Liver (tissue), 9 donors: ENCODE results near the gene NCS1. TPM values are rescaled to one million over a fixed set of nuclear protein-coding genes. Genes with fewer than 3 reads are reported as not detected.

Source experiments
- DNase-seq: peaks from one replicate; pipeline ENCODE4 v3.0.0-alpha.2; 2017; ENCODE audit warnings: low spot score
- H3K27ac ChIP-seq, 2 donors: one replicate each; pipeline ENCODE4 v1.7.0; 2013; ENCODE audit warnings: inconsistent platforms in 2 of 2, low read length in 2 of 2, control low read depth in 1 of 2, low read depth in 1 of 2, mild to moderate bottlenecking in 1 of 2
- H3K27me3 ChIP-seq, 4 donors: one replicate each; pipeline versions ENCODE4 v1.6.1 to v1.7.0; 2013; ENCODE audit warnings: low read length in 3 of 4, inconsistent platforms in 1 of 4, mild to moderate bottlenecking in 1 of 4, moderate library complexity in 1 of 4; ENCODE audit not compliant: control insufficient read depth in 4 of 4, insufficient read depth in 4 of 4
- H3K36me3 ChIP-seq, 4 donors: one replicate each; pipeline versions ENCODE4 v1.6.1 to v1.7.0; 2013; ENCODE audit warnings: low read length in 3 of 4, mild to moderate bottlenecking in 3 of 4, low read depth in 1 of 4, moderate library complexity in 1 of 4; ENCODE audit not compliant: control insufficient read depth in 4 of 4, insufficient read depth in 3 of 4
- H3K4me1 ChIP-seq, 4 donors: one replicate each; pipeline versions ENCODE4 v1.6.1 to v1.7.0; 2013; ENCODE audit warnings: low read length in 3 of 4, mild to moderate bottlenecking in 3 of 4, moderate library complexity in 1 of 4; ENCODE audit not compliant: control insufficient read depth in 4 of 4, insufficient read depth in 4 of 4
- H3K4me3 ChIP-seq, 3 donors: one replicate each; pipeline versions ENCODE4 v1.6.1 to v1.7.0; 2013; ENCODE audit warnings: low read length in 3 of 3, control low read depth in 1 of 3, low read depth in 1 of 3, mild to moderate bottlenecking in 1 of 3
- H3K9ac ChIP-seq, 2 donors: one replicate each; pipeline ENCODE4 v1.7.0; 2013; ENCODE audit warnings: low read length in 2 of 2, mild to moderate bottlenecking in 2 of 2, moderate library complexity in 2 of 2, control low read depth in 1 of 2, low read depth in 1 of 2
- H3K9me3 ChIP-seq, 4 donors: one replicate each; pipeline versions ENCODE4 v1.6.1 to v1.7.0; 2013; ENCODE audit warnings: low read length in 3 of 4; ENCODE audit not compliant: control insufficient read depth in 4 of 4
- ATF3 ChIP-seq: IDR thresholded peaks from 2 replicates; pipeline ENCODE4 v1.6.1; 2016; ENCODE audit warnings: antibody characterized with exemption
- CTCF ChIP-seq: fragments of 150-350 bp; IDR thresholded peaks from 2 replicates; pipeline ENCODE4 v1.5.1; 2017; ENCODE audit warnings: improper control_type of control experiment, low read depth, low read length; ENCODE audit not compliant: missing input control
- EGR1 ChIP-seq, 2 donors: IDR thresholded peaks; 2 replicates each; pipeline ENCODE4 v1.6.1; 2016 to 2018; ENCODE audit warnings: antibody characterized with exemption in 2 of 2, low read depth in 2 of 2
- FOXA1 ChIP-seq: IDR thresholded peaks from 2 replicates; pipeline ENCODE4 v1.6.1; 2016; ENCODE audit warnings: antibody characterized with exemption
- FOXA2 ChIP-seq: IDR thresholded peaks from 2 replicates; pipeline ENCODE4 v1.6.1; 2016; ENCODE audit warnings: antibody characterized with exemption
- GABPA ChIP-seq, 2 donors: IDR thresholded peaks in 1 of 2; conservative IDR thresholded peaks in 1 of 2; 2 replicates each; pipeline ENCODE4 v1.6.1; 2016; ENCODE audit warnings: antibody characterized with exemption in 2 of 2, mild to moderate bottlenecking in 1 of 2, moderate library complexity in 1 of 2
- HNF4A ChIP-seq, 2 donors: conservative IDR thresholded peaks; 2 replicates each; pipeline ENCODE4 v1.6.1; 2016; ENCODE audit warnings: antibody characterized with exemption in 2 of 2, mild to moderate bottlenecking in 2 of 2
- NR2F2 ChIP-seq: IDR thresholded peaks from 2 replicates; pipeline ENCODE4 v1.6.1; 2016; ENCODE audit warnings: antibody characterized with exemption
- RAD21 ChIP-seq, 2 donors: IDR thresholded peaks; 2 replicates each; pipeline ENCODE4 v1.6.1; 2016; ENCODE audit warnings: antibody characterized with exemption in 2 of 2, mild to moderate bottlenecking in 2 of 2
- REST ChIP-seq: IDR thresholded peaks from 2 replicates; pipeline ENCODE4 v1.6.1; 2016; ENCODE audit warnings: antibody characterized with exemption, mild to moderate bottlenecking
- RXRA ChIP-seq, 2 donors: IDR thresholded peaks; 2 replicates each; pipeline ENCODE4 v1.6.1; 2017 to 2018; ENCODE audit warnings: antibody characterized with exemption in 2 of 2, mild to moderate bottlenecking in 1 of 2
- SP1 ChIP-seq: IDR thresholded peaks from 2 replicates; pipeline ENCODE4 v1.6.1; 2018; ENCODE audit warnings: antibody characterized with exemption, mild to moderate bottlenecking
- YY1 ChIP-seq: IDR thresholded peaks from 2 replicates; pipeline ENCODE4 v1.6.1; 2016; ENCODE audit warnings: antibody characterized with exemption, mild to moderate bottlenecking
- ZBTB33 ChIP-seq: IDR thresholded peaks from 2 replicates; pipeline ENCODE4 v1.6.1; 2016; ENCODE audit warnings: antibody characterized with exemption
- WGBS: extraction: QIAGEN DNeasy Blood & Tissue Kit; methylation state at CpG from one replicate; pipeline ENCODE4 v1.1.7; 2013; 5-methylcytosine and 5-hydroxymethylcytosine counted together
- polyA plus RNA-seq, 2 donors: library from polyadenylated mRNA; stranded (reverse) in 1 of 2; unstranded in 1 of 2; fragments of 200-250 nt in 1 of 2; fragments of >200 nt in 1 of 2; fragmentation: Nextera tagmentation in 1 of 2; extraction: Ambion mirVana in 1 of 2; gene quantifications; one replicate each; pipeline versions ENCODE4 v1.2.1 to v1.2.3, GENCODE V29; 2013 to 2015
- total RNA-seq, 2 donors: library from RNA; depleted of rRNA; stranded (reverse); fragments of >200 nt; gene quantifications; one replicate each; pipeline ENCODE4 v1.2.3, GENCODE V29; 2014
- donor health status: healthy.
- donor health status: healthy.
- donor health status: healthy.
- donor health status: healthy.
- donor health status: healthy.

NCS1 gene
- total and polyA plus RNA-seq, 4 donors = 0.35 to 2.5 (median 1.2) TPM

GRCh38 chr9:130193103-130193502 is 20.9 kb downstream of the NCS1 start:
- WGBS = 87% methylated on average over 9 of the region's 9 CpGs
- H3K4me3 ChIP-seq = no peak overlapping the region
- no peaks in the 10 kb centered on the region for H3K27me3 ChIP-seq
- H3K9me3 ChIP-seq = no peaks in the 10 kb centered on the region
- no peak overlapping the region for H3K9ac ChIP-seq
- peaks cover 0 to 2% (median 0%) of the 10 kb centered on the region in 4 donors for H3K4me1 ChIP-seq
- TF ChIP-seq NR2F2 = no peak
- no peak for TF ChIP-seq ZBTB33
- no peak for TF ChIP-seq YY1
- TF ChIP-seq RXRA (IDR thresholded peaks at IDR 0.05) = no peak
- no peak for TF ChIP-seq EGR1 (IDR thresholded peaks at IDR 0.05; ENCODE audit: low read depth in 2 of 2)
- TF ChIP-seq SP1 = no peak
- TF ChIP-seq REST = no peak
- no peaks in the 10 kb centered on the region for H3K36me3 ChIP-seq
- no peak overlapping the region for H3K27ac ChIP-seq
- DNase-seq = no peak

GRCh38 chr9:130193531-130194377 is 21.6 kb downstream of the NCS1 start:
- no peak overlapping the region for H3K4me3 ChIP-seq

More at GRCh38 chr9:130193531-130194377, 21.6 kb downstream of the NCS1 start:
- Histone ChIP-seq H3K9me3 (no peaks in the 10 kb centered on the region), H3K9ac (no peak overlapping the region), H3K27me3 (no peaks in the 10 kb centered on the region), H3K36me3 (no peaks in the 10 kb centered on the region), H3K27ac (no peak overlapping the region), H3K4me1 (peaks cover 0 to 2% (median 0%) of the 10 kb centered on the region in 4 donors)
- WGBS = 88% methylated on average over 27 of the region's 27 CpGs
- no peak for DNase-seq
- TF ChIP-seq ZBTB33 (no peak), CTCF (no peak), HNF4A (conservative IDR thresholded peaks at IDR 0.05) (no peak), GABPA (IDR thresholded peaks at IDR 0.05 in 1 of 2, conservative IDR thresholded peaks at IDR 0.05 in 1 of 2) (no peak), REST (no peak), SP1 (no peak), EGR1 (IDR thresholded peaks at IDR 0.05; ENCODE audit: low read depth in 2 of 2) (no peak), FOXA1 (no peak), FOXA2 (no peak), YY1 (no peak), RXRA (IDR thresholded peaks at IDR 0.05) (no peak), ATF3 (no peak), RAD21 (IDR thresholded peaks at IDR 0.05) (no peak)
